ENCODE results near the gene AHCTF1. TPM values are rescaled to one million over a fixed set of nuclear protein-coding genes. Genes with fewer than 3 reads are reported as not detected.

AHCTF1 gene
- total and polyA plus RNA-seq, 2 donors (not counting 3 experiments of a cell fraction or from before 2014, with no cell fraction given): 5.5 to 32.1 TPM

DNA sequence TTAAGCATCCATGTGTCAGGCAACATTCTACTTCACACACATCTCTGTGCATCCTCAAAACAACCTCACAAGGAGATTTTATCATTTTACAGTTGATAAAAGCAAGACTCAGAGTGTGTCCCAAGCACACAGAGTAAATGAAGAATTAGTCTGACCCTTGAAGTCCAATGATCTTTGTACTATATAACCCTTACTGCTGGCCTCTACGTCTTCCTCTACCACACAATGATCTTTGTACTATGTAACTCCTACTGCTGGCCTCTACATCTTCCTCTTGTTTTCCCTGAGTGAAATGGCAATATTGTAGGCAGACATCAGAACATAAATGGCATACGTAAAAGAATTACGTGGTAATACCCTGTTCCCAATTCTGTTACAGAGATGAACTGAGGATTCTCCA, 55.3 kb downstream of the AHCTF1 start:
- H3K36me3 ChIP-seq (ENCODE audit: control insufficient read depth in 2 of 2, extremely low read depth in 1 of 2, insufficient read depth in 2 of 2, low read length in 2 of 2): peaks cover 7 to 14% of the 10 kb centered on the region in 2 experiments
- H4K20me1 ChIP-seq (replicated peaks; ENCODE audit: control insufficient read depth, extremely low read depth, insufficient read depth, low read length): no peaks in the 10 kb centered on the region
- no peaks in the 10 kb centered on the region for H3K27me3 ChIP-seq (ENCODE audit: control insufficient read depth in 2 of 2, insufficient read depth in 2 of 2, low read length in 2 of 2)
- no peaks in the 10 kb centered on the region for H3K9me1 ChIP-seq (replicated peaks; ENCODE audit: control insufficient read depth, extremely low read depth, insufficient read depth, low read length)
- no peak overlapping the region for H3K9ac ChIP-seq (replicated peaks; ENCODE audit: extremely low read depth, insufficient read depth, low read length)
- no peaks in the 10 kb centered on the region for H3K4me1 ChIP-seq (ENCODE audit: control insufficient read depth, extremely low read depth, insufficient read depth, low read length)
- TF ChIP-seq, protein P1, sequence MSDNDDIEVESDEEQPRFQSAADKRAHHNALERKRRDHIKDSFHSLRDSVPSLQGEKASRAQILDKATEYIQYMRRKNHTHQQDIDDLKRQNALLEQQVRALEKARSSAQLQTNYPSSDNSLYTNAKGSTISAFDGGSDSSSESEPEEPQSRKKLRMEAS (IDR thresholded peaks at IDR 0.05; ENCODE audit: insufficient read depth, insufficient read length): no peak
- TF ChIP-seq EZH2 (IDR thresholded peaks at IDR 0.05; ENCODE audit: borderline replicate concordance, low read depth, low read length, severe bottlenecking) (no peak), POLR2AphosphoS5 (IDR thresholded peaks at IDR 0.05; ENCODE audit: insufficient read depth, low read depth, low read length) (no peak), FOS (IDR thresholded peaks at IDR 0.05; ENCODE audit: borderline replicate concordance, insufficient read depth, low read length) (no peak), JUN (IDR thresholded peaks at IDR 0.05; ENCODE audit: borderline replicate concordance, insufficient read depth, insufficient read length, low read depth) (no peak), GATA2 (IDR thresholded peaks at IDR 0.05; ENCODE audit: insufficient read depth, insufficient read length, low read depth, low read length) (no peak), POLR2A (IDR thresholded peaks at IDR 0.05; ENCODE audit: low read depth, low read length) (no peak), MYC (IDR thresholded peaks at IDR 0.05; ENCODE audit: low read depth, low read length) (no peak)
- TF ChIP-seq, protein P2, sequence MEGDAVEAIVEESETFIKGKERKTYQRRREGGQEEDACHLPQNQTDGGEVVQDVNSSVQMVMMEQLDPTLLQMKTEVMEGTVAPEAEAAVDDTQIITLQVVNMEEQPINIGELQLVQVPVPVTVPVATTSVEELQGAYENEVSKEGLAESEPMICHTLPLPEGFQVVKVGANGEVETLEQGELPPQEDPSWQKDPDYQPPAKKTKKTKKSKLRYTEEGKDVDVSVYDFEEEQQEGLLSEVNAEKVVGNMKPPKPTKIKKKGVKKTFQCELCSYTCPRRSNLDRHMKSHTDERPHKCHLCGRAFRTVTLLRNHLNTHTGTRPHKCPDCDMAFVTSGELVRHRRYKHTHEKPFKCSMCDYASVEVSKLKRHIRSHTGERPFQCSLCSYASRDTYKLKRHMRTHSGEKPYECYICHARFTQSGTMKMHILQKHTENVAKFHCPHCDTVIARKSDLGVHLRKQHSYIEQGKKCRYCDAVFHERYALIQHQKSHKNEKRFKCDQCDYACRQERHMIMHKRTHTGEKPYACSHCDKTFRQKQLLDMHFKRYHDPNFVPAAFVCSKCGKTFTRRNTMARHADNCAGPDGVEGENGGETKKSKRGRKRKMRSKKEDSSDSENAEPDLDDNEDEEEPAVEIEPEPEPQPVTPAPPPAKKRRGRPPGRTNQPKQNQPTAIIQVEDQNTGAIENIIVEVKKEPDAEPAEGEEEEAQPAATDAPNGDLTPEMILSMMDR (IDR thresholded peaks at IDR 0.05; ENCODE audit: extremely low read depth in 1 of 2, insufficient read depth in 1 of 2, low read depth in 1 of 2, low read length in 2 of 2): no peak
- dilution Hi-C loops (cut with MboI; ENCODE audit: extremely low pct_ligation_motif_present, low sequenced_read_pairs): no loop called here
- BruUV-seq (replicated peaks): no TSS peak
- H3K4me3 ChIP-seq (replicated peaks in 1 of 3; ENCODE audit: insufficient read depth in 1 of 3, low read depth in 1 of 3, low read length in 3 of 3): no peak overlapping the region
- DNase-seq (ENCODE audit: low read depth, low spot score) (no peak), FAIRE-seq (no peak)
- no peak overlapping the region for H3K4me2 ChIP-seq (ENCODE audit: insufficient read depth, low read length)
- intact Hi-C loops (cut with micrococcal nuclease): no loop called here
- no peaks in the 10 kb centered on the region for H3K9me3 ChIP-seq (replicated peaks; ENCODE audit: control insufficient read depth, insufficient read depth, low read length)
- H2AFZ ChIP-seq (ENCODE audit: low read depth, low read length): no peak overlapping the region
- CTCF ChIA-PET: no interaction called here
- no peak overlapping the region for H3K27ac ChIP-seq (ENCODE audit: insufficient read depth, low read depth, low read length)
- POLR2A ChIA-PET: no interaction called here
- peaks cover 23% of the 10 kb centered on the region for H3K79me2 ChIP-seq (ENCODE audit: control insufficient read depth, insufficient read depth, low read length)

All from endothelial cell of umbilical vein (primary cell).